Cardiac fibroblast (primary cell): ENCODE results near the gene APRT.

ENCODE experiments used
- DNase-seq, 2 donors: peaks; one replicate each; pipeline versions ENCODE4 v3.0.0 to v3.0.0-alpha.2; 2010; ENCODE audit warnings: low read depth in 2 of 2
- H3K4me3 ChIP-seq, 2 donors: replicated peaks in 1 of 2; 1 replicate in 1 of 2; 2 replicates in 1 of 2; pipeline ENCODE4 v1.5.1; 2011; ENCODE audit warnings: low read depth in 2 of 2, low read length in 2 of 2, mild to moderate bottlenecking in 2 of 2, moderate library complexity in 1 of 2
- TF ChIP-seq, protein P1 (sequence below): IDR thresholded peaks from one replicate; pipeline ENCODE4 v1.5.1; 2011; ENCODE audit warnings: low read depth, mild to moderate bottlenecking, low read length, inconsistent platforms

APRT gene

GRCh38 chr16:88850531-88851199, 38.9 kb upstream of the APRT start:
- H3K4me3 ChIP-seq: no peak overlapping the region
- no peak for DNase-seq
- TF ChIP-seq, protein P1, sequence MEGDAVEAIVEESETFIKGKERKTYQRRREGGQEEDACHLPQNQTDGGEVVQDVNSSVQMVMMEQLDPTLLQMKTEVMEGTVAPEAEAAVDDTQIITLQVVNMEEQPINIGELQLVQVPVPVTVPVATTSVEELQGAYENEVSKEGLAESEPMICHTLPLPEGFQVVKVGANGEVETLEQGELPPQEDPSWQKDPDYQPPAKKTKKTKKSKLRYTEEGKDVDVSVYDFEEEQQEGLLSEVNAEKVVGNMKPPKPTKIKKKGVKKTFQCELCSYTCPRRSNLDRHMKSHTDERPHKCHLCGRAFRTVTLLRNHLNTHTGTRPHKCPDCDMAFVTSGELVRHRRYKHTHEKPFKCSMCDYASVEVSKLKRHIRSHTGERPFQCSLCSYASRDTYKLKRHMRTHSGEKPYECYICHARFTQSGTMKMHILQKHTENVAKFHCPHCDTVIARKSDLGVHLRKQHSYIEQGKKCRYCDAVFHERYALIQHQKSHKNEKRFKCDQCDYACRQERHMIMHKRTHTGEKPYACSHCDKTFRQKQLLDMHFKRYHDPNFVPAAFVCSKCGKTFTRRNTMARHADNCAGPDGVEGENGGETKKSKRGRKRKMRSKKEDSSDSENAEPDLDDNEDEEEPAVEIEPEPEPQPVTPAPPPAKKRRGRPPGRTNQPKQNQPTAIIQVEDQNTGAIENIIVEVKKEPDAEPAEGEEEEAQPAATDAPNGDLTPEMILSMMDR: no peak

DNA sequence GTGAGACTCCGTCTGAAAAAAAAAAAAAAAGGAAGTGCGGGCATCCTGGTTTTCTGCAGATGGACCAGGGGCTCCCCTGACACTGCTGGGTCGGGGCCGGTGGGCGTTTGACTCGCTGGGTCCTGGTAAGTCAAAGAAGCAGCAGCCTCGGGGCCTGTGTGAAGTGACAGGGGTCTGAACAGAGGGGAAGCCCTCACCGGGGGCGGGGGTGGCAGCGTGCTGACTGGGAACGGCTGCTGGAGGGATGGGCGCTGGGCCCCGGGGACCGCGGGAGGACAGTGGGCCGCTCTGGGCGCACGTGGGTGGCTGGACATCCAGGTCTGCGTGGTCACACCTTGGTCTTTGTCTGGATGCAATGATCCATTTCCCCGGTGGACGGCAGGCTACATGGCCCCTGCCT, 36.8 kb upstream of the APRT start:
- no peak overlapping the region for H3K4me3 ChIP-seq
- TF ChIP-seq, protein P1: no peak
- no peak for DNase-seq

DNA sequence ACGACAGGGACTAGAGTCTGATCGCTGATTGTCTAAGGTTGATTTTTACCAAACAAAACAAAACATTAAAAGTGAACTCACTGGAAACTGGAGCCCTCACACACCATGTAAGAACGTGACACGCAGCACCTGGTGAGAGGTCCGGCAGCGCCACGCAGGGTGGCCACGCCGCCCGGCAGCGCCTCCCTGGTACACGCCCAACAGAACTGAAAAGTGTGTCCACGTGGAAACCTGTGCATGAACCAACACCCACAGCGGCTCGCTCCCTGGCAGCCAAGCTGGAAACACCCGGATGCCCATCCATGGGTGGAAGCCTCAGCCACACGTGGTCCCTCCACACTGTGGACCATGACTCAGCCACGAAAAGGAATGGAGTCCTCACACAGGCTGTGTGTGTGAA, 35.9 kb upstream of the APRT start:
- DNase-seq: no peak
- TF ChIP-seq, protein P1: no peak
- H3K4me3 ChIP-seq: no peak overlapping the region

- H3K4me3 ChIP-seq: no peak overlapping the region
- TF ChIP-seq, protein P1: no peak
- peak in 1 of 2 donors; percentile 29 for DNase-seq
Measured at GRCh38 chr16:88846088-88846487, 34.4 kb upstream of the APRT start.

DNA sequence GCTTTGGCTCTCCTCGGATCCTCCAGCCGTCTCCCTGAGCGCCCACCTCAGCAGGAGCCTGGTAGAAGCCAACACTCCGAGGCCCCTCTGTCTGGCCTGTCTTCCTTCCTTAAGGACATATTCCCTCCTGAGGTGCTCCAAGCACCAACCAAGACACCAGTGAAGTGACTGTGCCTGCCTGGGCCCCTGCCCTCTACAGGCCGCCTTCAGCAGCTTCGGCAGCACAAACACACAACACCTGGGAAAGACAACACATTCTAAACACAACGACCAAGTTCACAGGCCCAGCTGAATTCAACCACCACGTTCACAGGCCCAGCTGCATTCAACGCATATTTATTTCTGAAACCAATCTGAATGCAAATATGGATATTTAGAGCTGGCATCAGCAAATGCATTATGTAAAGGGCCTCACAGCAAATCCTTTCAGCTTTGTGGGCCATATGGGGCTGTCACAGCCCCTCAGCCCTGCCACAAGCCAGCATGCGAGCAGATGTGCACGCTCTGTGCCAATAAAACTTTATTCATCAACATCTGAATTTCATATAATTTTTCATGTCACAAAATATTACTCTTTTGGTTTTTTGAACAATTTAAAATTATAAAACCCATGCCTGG, 32.8 kb upstream of the APRT start:
- no peak overlapping the region for H3K4me3 ChIP-seq
- TF ChIP-seq, protein P1: no peak
- DNase-seq: no peak

DNA sequence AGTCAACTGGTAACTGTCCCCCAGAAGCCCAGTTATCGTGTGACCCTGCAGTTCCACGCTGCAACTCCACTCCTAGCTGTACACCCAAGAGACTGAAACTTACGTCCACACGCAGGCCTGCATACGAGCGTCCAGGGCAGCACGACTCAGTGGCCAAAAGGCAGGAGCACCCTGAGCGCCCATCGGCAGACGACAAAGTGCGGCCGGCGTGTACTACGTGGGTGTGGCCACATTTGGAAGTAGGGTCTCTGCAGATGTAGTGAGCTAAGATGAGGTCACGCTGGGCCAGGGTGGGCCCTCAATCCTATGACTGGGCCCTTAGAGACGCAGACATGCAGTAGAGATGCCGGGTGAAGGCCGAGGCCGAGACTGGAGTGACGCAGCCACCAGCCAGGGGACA, 31.5 kb upstream of the APRT start:
- DNase-seq: no peak
- no peak overlapping the region for H3K4me3 ChIP-seq
- TF ChIP-seq, protein P1: no peak
